Nephron progenitor cell (in vitro differentiated cells): Measurements from ENCODE around the gene PAK5.

ENCODE experiments used
- DNase-seq: peaks from one replicate; pipeline ENCODE4 v3.0.0; 2021
- H3K27ac Mint-ChIP-seq: 2 replicates; pipeline ENCODE4 v1.8.0; 2021; ENCODE audit warnings: mild to moderate bottlenecking, moderate library complexity, mixed read lengths
- H3K27me3 Mint-ChIP-seq: 2 replicates; pipeline ENCODE4 v1.8.0; 2021; ENCODE audit warnings: mild to moderate bottlenecking, low read depth, mixed read lengths; ENCODE audit not compliant: poor library complexity
- H3K36me3 Mint-ChIP-seq: 2 replicates; pipeline ENCODE4 v1.8.0; 2021; ENCODE audit warnings: low read depth, mixed read lengths
- H3K4me1 Mint-ChIP-seq: 2 replicates; pipeline ENCODE4 v1.8.0; 2021; ENCODE audit warnings: mixed read lengths
- H3K4me3 Mint-ChIP-seq: 2 replicates; pipeline ENCODE4 v1.8.0; 2021; ENCODE audit warnings: mild to moderate bottlenecking, moderate library complexity, mixed read lengths
- H3K9me3 Mint-ChIP-seq: 2 replicates; pipeline ENCODE4 v1.8.0; 2021; ENCODE audit warnings: mild to moderate bottlenecking, moderate library complexity, mixed read lengths
- TF ChIP-seq, protein P1 (sequence below): fragments of 200-600 bp; sonication (generic); IDR thresholded peaks from 2 replicates; pipeline ENCODE4 v1.5.0; 2021; ENCODE audit warnings: antibody characterized with exemption

Gene PAK5

GRCh38 chr20:9756660-9757059, 82.2 kb downstream of the PAK5 start:
- DNase-seq: no peak
- TF ChIP-seq, protein P1, sequence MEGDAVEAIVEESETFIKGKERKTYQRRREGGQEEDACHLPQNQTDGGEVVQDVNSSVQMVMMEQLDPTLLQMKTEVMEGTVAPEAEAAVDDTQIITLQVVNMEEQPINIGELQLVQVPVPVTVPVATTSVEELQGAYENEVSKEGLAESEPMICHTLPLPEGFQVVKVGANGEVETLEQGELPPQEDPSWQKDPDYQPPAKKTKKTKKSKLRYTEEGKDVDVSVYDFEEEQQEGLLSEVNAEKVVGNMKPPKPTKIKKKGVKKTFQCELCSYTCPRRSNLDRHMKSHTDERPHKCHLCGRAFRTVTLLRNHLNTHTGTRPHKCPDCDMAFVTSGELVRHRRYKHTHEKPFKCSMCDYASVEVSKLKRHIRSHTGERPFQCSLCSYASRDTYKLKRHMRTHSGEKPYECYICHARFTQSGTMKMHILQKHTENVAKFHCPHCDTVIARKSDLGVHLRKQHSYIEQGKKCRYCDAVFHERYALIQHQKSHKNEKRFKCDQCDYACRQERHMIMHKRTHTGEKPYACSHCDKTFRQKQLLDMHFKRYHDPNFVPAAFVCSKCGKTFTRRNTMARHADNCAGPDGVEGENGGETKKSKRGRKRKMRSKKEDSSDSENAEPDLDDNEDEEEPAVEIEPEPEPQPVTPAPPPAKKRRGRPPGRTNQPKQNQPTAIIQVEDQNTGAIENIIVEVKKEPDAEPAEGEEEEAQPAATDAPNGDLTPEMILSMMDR: no peak
- no peaks in the 10 kb centered on the region for H3K36me3 Mint-ChIP-seq
- H3K9me3 Mint-ChIP-seq: peaks cover 16% of the 10 kb centered on the region
- no peaks in the 10 kb centered on the region for H3K27me3 Mint-ChIP-seq
- peaks cover 20% of the 10 kb centered on the region for H3K4me1 Mint-ChIP-seq
- no peak overlapping the region for H3K27ac Mint-ChIP-seq
- H3K4me3 Mint-ChIP-seq: no peak overlapping the region

GRCh38 chr20:9755301-9755700, 83.6 kb downstream of the PAK5 start:
- Mint-ChIP-seq H3K36me3 (no peaks in the 10 kb centered on the region), H3K27me3 (no peaks in the 10 kb centered on the region), H3K4me3 (no peak overlapping the region), H3K4me1 (peaks cover 18% of the 10 kb centered on the region), H3K27ac (no peak overlapping the region), H3K9me3 (peaks cover 6% of the 10 kb centered on the region)
- no peak for DNase-seq
- TF ChIP-seq, protein P1: no peak

GRCh38 chr20:9744551-9744950, 94.3 kb downstream of the PAK5 start:
- TF ChIP-seq, protein P1: no peak
- H3K27me3 Mint-ChIP-seq: no peaks in the 10 kb centered on the region
- no peaks in the 10 kb centered on the region for H3K4me1 Mint-ChIP-seq
- H3K27ac Mint-ChIP-seq: no peak overlapping the region
- H3K9me3 Mint-ChIP-seq: peaks cover 9% of the 10 kb centered on the region
- no peak overlapping the region for H3K4me3 Mint-ChIP-seq
- H3K36me3 Mint-ChIP-seq: no peaks in the 10 kb centered on the region
- no peak for DNase-seq

GRCh38 chr20:9743871-9744270, 95.0 kb downstream of the PAK5 start:
- no peak for DNase-seq
- peaks cover 9% of the 10 kb centered on the region for H3K9me3 Mint-ChIP-seq
- no peak overlapping the region for H3K27ac Mint-ChIP-seq
- TF ChIP-seq, protein P1: no peak
- no peaks in the 10 kb centered on the region for H3K4me1 Mint-ChIP-seq
- H3K4me3 Mint-ChIP-seq: no peak overlapping the region
- H3K36me3 Mint-ChIP-seq: no peaks in the 10 kb centered on the region
- no peaks in the 10 kb centered on the region for H3K27me3 Mint-ChIP-seq

DNA sequence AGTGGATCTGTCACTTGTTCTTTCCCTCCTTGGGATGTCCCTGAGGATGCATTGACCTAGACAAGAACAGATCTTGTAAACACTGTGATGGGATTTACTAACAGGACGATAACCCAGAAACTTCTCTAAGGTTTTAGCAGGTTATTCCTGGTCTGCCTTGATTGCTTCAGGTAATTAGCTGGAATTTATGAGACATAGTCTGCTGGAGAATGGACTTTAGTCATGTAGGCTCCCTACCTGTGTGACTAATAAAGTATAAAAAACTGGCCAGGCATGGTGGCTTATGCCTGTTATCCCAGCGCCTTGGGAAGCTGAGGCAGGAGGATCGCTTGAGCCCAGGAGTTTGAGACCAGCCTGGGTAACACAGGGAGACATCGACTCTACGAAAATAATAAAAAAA, 96.1 kb downstream of the PAK5 start:
- Mint-ChIP-seq H3K9me3 (peaks cover 5% of the 10 kb centered on the region), H3K27ac (no peak overlapping the region), H3K27me3 (no peaks in the 10 kb centered on the region), H3K36me3 (no peaks in the 10 kb centered on the region), H3K4me3 (no peak overlapping the region), H3K4me1 (no peaks in the 10 kb centered on the region)
- no peak for DNase-seq
- TF ChIP-seq, protein P1: no peak

DNA sequence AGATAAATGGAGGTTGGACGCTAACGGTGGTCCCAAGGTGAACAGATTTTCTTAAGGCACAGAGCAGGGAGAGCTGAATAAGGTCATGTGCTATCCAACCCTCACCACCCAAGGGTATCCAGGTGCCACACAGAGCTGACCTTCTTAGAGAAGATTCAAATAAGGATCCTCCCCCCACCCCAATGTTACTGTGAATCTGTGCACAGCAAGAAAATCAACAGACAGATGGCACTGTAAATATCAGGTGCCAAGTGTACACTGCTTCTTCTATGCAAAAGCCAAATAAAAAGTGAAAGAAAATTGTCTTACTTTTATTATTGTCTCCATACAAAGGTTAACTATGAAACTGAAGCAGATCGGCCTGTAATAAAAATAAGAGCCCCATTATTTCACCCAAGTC, 96.9 kb downstream of the PAK5 start:
- Mint-ChIP-seq H3K9me3 (peaks cover 8% of the 10 kb centered on the region), H3K36me3 (no peaks in the 10 kb centered on the region), H3K4me1 (no peaks in the 10 kb centered on the region), H3K27ac (no peak overlapping the region), H3K4me3 (no peak overlapping the region), H3K27me3 (no peaks in the 10 kb centered on the region)
- TF ChIP-seq, protein P1: no peak
- no peak for DNase-seq
